HepG2 (cell line): ENCODE data around the gene ZMIZ1. TPM values are rescaled to one million over a fixed set of nuclear protein-coding genes. Genes with fewer than 3 reads are reported as not detected.
A peak's percentile ranks its signal among the peaks of the same experiment; 100 is the strongest.

ENCODE experiments used
- CEBPB ChIP-seq: IDR thresholded peaks from 2 replicates; pipeline ENCODE4 v1.6.1; 2011; ENCODE audit warnings: low read depth, low read length, improper control_type of control experiment, borderline replicate concordance
- ELF4 ChIP-seq: sonication (generic); formaldehyde crosslinking; IDR thresholded peaks from 2 replicates; pipeline ENCODE4 v1.5.0; 2020; ENCODE audit warnings: missing genetic modification reagents, mild to moderate bottlenecking, moderate library complexity, borderline replicate concordance
- ETV5 ChIP-seq: IDR thresholded peaks from 2 replicates; pipeline ENCODE4 v1.6.1; 2018; ENCODE audit warnings: missing biosample characterization, missing genetic modification reagents, inconsistent platforms, borderline replicate concordance
- HOXD1 ChIP-seq: sonication (generic); formaldehyde crosslinking; IDR thresholded peaks from 2 replicates; pipeline ENCODE4 v1.5.0; 2020; ENCODE audit warnings: missing genetic modification reagents
- ISL2 ChIP-seq: sonication (generic); formaldehyde crosslinking; IDR thresholded peaks from 2 replicates; pipeline ENCODE4 v1.5.0; 2020; ENCODE audit warnings: missing genetic modification reagents
- JDP2 ChIP-seq: sonication (generic); formaldehyde crosslinking; IDR thresholded peaks from 2 replicates; pipeline ENCODE4 v1.8.1; 2022; ENCODE audit warnings: missing genetic modification reagents, borderline replicate concordance
- KAT8 ChIP-seq: IDR thresholded peaks from 2 replicates; pipeline ENCODE4 v1.6.1; 2016; ENCODE audit warnings: missing genetic modification reagents, missing compliant biosample characterization
- NFE2L2 ChIP-seq: fragments of 150-350 bp; IDR thresholded peaks from 2 replicates; pipeline ENCODE4 v1.6.1; 2014; ENCODE audit warnings: low read length
- NONO ChIP-seq, 2 experiments: fragments of 450-650 bp in 1 of 2; sonication (generic) in 1 of 2; formaldehyde crosslinking in 1 of 2; IDR thresholded peaks in 1 of 2; conservative IDR thresholded peaks in 1 of 2; 2 replicates each; pipeline versions ENCODE4 v1.6.1 to v1.8.0; 2017 to 2022; ENCODE audit warnings: mild to moderate bottlenecking in 1 of 2, missing genetic modification reagents in 1 of 2, moderate library complexity in 1 of 2
- PHF21A ChIP-seq: sonication (generic); formaldehyde crosslinking; IDR thresholded peaks from 2 replicates; pipeline ENCODE4 v1.5.0; 2020; ENCODE audit warnings: mild to moderate bottlenecking, missing genetic modification reagents
- POGZ ChIP-seq: sonication (generic); formaldehyde crosslinking; IDR thresholded peaks from 2 replicates; pipeline ENCODE4 v1.4.0; 2020; ENCODE audit warnings: mild to moderate bottlenecking, missing genetic modification reagents
- RNF2 ChIP-seq: fragments of 450-650 bp; conservative IDR thresholded peaks from 2 replicates; pipeline ENCODE4 v1.6.1; 2016; ENCODE audit warnings: low read depth
- YEATS4 ChIP-seq: sonication (generic); formaldehyde crosslinking; IDR thresholded peaks from 2 replicates; pipeline ENCODE4 v1.4.0; 2020; ENCODE audit warnings: missing genetic modification reagents, borderline replicate concordance
- ZNF256 ChIP-seq: sonication (generic); formaldehyde crosslinking; conservative IDR thresholded peaks from 2 replicates; pipeline ENCODE4 v1.4.0; 2020; ENCODE audit warnings: missing genetic modification reagents
- ZNF260 ChIP-seq: sonication (generic); formaldehyde crosslinking; IDR thresholded peaks from 2 replicates; pipeline ENCODE4 v1.4.0; 2020; ENCODE audit warnings: missing genetic modification reagents, low read depth, mild to moderate bottlenecking, borderline replicate concordance
- ZNF382 ChIP-seq: sonication (generic); formaldehyde crosslinking; IDR thresholded peaks from 2 replicates; pipeline ENCODE4 v1.5.0; 2020; ENCODE audit warnings: missing genetic modification reagents, mild to moderate bottlenecking, borderline replicate concordance
- ZNF501 ChIP-seq: sonication (generic); formaldehyde crosslinking; IDR thresholded peaks from 2 replicates; pipeline ENCODE4 v1.5.1; 2020; ENCODE audit warnings: mild to moderate bottlenecking, moderate library complexity, missing genetic modification reagents
- ZNF589 ChIP-seq: sonication (generic); formaldehyde crosslinking; conservative IDR thresholded peaks from 2 replicates; pipeline ENCODE4 v1.8.0; 2022; ENCODE audit warnings: mild to moderate bottlenecking, moderate library complexity, missing genetic modification reagents
- ZSCAN22 ChIP-seq: sonication (generic); formaldehyde crosslinking; IDR thresholded peaks from 2 replicates; pipeline ENCODE4 v1.4.0; 2020; ENCODE audit warnings: mild to moderate bottlenecking, missing genetic modification reagents
- polyA plus RNA-seq, 8 experiments: library from polyadenylated mRNA; depleted of rRNA in 3 of 8; stranded (reverse) in 7 of 8; unstranded in 1 of 8; fragments of >200 nt; fragmentation: Illumina TruSeq in 4 of 8; extraction: Trizol in 4 of 8; gene quantifications; 2 replicates each; pipeline versions ENCODE4 v1.2.1 to v1.2.3, GENCODE V29; 2011 to 2016; ENCODE audit warnings: low read depth in 4 of 8, missing spikeins in 1 of 8, mixed read lengths in 1 of 8; ENCODE audit not compliant: insufficient read depth in 1 of 8
- total RNA-seq, 5 experiments: library from RNA; depleted of rRNA; stranded (reverse); fragments of >200 nt; fragmentation: Illumina TruSeq; extraction: Trizol; gene quantifications; 2 replicates each; pipeline ENCODE4 v1.2.3, GENCODE V29; 2016; ENCODE audit warnings: low read depth in 1 of 5
- TF ChIP-seq, protein P1 (sequence below): sonication (generic); formaldehyde crosslinking; IDR thresholded peaks from 2 replicates; pipeline ENCODE4 v1.5.0; 2020; ENCODE audit warnings: missing genetic modification reagents
- TF ChIP-seq, protein P2 (sequence below): sonication (generic); formaldehyde crosslinking; IDR thresholded peaks from 2 replicates; pipeline ENCODE4 v1.8.1; 2022; ENCODE audit warnings: low read depth, mild to moderate bottlenecking, missing genetic modification reagents
- TF ChIP-seq, protein P3 (sequence below): sonication (generic); formaldehyde crosslinking; conservative IDR thresholded peaks from 2 replicates; pipeline ENCODE4 v1.8.0; 2022; ENCODE audit warnings: mild to moderate bottlenecking, moderate library complexity, missing genetic modification reagents

The ZMIZ1 gene
- total and polyA plus RNA-seq, 2 of the 13 experiments (the other 11 are each of a cell fraction or from before 2014, with no cell fraction given) = 5.3 to 10.2 TPM

DNA sequence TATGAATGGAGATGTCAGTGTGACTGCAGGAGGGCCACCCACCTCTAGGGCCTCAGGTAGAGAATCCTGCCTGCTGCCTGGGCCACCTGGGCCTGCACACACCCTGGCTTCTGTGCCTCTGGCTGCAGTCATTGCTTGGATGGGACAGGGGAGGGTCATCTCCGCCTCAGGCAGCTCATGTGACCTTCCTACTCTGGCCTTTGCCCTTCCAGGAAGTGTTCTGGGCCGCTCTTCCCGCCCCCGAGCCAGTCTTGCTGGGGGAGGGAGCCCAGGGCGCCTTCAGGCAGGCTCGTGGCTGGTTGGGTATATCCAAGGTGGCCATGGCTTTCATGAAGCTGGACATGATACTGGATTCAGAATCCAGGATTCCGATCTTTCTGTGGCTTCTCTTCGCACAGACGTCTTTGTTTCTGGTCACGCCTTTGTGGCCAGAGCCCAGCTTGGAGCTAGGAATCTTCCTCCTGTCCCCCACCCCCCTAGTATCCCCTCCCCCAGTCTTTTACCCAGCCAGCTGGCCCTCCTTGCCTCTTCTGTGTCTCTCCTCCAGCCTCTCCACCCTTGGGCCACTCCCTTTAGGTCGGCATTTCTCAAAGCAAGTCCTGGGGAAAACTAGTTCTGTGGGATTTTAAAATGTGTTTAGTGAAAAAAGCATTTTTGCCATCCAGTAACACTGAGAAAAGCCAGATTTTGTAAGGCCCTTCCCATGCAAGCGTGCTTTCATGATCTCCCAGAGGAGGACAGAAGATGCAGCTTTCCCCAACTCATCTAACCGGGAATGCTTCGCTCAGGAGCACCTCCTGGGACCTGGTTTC, 119.6 kb downstream of the ZMIZ1 start (continued):
- TF ChIP-seq ISL2 (CRISPR knock-in tag) (no peak), NFE2L2 (no peak), HOXD1 (0 out of 2 replicates have a peak, but pooled peaks have one; percentile 35), ZNF501 (CRISPR knock-in tag) (no peak), JDP2 (CRISPR knock-in tag) (no peak), NONO (IDR thresholded peaks at IDR 0.05) (no peak), NONO (CRISPR knock-in tag; conservative IDR thresholded peaks at IDR 0.05) (peak; percentile 63), RNF2 (no peak), ELF4 (no peak), CEBPB (no peak), ZNF589 (CRISPR knock-in tag) (no peak), ZNF260 (no peak), ZSCAN22 (no peak), ZNF382 (CRISPR knock-in tag) (no peak), ETV5 (peak; percentile 96), YEATS4 (CRISPR knock-in tag) (peak; percentile 53; the same call in 1 of the 2 replicates), KAT8 (CRISPR knock-in tag) (peak; percentile 71; the same call in 1 of the 2 replicates), POGZ (peak; percentile 34; the same call in 1 of the 2 replicates), ZNF256 (CRISPR knock-in tag) (no peak), PHF21A (CRISPR knock-in tag) (peak; percentile 92)
- TF ChIP-seq, protein P1, sequence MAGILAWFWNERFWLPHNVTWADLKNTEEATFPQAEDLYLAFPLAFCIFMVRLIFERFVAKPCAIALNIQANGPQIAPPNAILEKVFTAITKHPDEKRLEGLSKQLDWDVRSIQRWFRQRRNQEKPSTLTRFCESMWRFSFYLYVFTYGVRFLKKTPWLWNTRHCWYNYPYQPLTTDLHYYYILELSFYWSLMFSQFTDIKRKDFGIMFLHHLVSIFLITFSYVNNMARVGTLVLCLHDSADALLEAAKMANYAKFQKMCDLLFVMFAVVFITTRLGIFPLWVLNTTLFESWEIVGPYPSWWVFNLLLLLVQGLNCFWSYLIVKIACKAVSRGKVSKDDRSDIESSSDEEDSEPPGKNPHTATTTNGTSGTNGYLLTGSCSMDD (CRISPR knock-in tag) = no peak
- TF ChIP-seq, protein P2, sequence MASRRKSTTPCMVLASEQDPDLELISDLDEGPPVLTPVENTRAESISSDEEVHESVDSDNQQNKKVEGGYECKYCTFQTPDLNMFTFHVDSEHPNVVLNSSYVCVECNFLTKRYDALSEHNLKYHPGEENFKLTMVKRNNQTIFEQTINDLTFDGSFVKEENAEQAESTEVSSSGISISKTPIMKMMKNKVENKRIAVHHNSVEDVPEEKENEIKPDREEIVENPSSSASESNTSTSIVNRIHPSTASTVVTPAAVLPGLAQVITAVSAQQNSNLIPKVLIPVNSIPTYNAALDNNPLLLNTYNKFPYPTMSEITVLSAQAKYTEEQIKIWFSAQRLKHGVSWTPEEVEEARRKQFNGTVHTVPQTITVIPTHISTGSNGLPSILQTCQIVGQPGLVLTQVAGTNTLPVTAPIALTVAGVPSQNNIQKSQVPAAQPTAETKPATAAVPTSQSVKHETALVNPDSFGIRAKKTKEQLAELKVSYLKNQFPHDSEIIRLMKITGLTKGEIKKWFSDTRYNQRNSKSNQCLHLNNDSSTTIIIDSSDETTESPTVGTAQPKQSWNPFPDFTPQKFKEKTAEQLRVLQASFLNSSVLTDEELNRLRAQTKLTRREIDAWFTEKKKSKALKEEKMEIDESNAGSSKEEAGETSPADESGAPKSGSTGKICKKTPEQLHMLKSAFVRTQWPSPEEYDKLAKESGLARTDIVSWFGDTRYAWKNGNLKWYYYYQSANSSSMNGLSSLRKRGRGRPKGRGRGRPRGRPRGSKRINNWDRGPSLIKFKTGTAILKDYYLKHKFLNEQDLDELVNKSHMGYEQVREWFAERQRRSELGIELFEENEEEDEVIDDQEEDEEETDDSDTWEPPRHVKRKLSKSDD = no peak
- TF ChIP-seq, protein P3, sequence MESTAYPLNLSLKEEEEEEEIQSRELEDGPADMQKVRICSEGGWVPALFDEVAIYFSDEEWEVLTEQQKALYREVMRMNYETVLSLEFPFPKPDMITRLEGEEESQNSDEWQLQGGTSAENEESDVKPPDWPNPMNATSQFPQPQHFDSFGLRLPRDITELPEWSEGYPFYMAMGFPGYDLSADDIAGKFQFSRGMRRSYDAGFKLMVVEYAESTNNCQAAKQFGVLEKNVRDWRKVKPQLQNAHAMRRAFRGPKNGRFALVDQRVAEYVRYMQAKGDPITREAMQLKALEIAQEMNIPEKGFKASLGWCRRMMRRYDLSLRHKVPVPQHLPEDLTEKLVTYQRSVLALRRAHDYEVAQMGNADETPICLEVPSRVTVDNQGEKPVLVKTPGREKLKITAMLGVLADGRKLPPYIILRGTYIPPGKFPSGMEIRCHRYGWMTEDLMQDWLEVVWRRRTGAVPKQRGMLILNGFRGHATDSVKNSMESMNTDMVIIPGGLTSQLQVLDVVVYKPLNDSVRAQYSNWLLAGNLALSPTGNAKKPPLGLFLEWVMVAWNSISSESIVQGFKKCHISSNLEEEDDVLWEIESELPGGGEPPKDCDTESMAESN (CRISPR knock-in tag) = 0 out of 2 replicates have a peak, but pooled peaks have one; percentile 39
